ENCODE results near the gene TFF3. TPM values are rescaled to one million over a fixed set of nuclear protein-coding genes. Genes with fewer than 3 reads are reported as not detected.

TFF3 gene
- total and polyA plus RNA-seq, 2 of the 4 experiments (the other 2 are of a cell fraction), result not detected

DNA sequence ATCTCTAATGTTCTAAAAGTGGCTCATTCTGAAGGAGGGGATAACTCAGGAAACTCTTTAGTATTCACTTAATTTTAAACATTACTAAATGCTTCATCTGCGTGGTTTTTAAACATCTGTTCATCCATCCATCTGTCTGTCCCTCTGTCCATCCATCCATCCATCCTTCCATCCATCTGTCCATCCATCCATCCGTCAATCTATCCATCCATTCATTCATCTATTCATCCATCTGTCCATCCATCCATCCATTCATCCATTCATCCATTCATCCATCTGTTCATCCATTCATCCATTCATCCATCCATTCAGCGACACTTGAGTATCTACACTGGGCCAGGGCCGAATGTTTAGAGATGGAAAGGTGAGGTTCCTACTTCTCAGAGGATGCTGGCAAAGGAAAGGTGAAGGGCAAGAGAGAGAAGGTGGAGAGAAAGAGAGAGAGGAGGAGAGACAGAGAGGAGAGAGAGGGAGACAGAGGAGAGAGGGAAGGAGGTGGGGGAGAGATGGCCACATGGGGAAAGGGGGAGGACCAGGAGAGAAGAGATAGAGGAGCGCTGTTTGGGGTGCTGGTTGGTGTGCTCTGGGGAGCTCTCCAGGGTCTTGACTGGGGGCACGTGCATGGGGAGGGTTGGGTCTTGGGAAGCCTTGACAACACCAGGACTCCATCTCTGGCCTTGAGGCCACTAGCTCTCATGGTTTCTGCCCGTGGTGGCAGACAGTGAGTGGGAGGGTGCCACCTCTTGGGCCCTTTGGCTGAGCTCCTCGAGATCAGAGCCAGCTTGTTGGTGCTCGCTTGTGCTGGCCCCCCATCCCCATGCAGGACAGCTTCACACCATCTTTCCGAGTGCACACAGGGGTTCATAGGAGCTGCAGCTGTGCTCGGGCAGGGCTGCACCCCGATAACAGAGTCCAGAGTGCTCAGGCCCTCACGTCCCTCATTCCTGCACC is 50.7 kb downstream of the TFF3 start:
- no peaks in the 10 kb centered on the region for H3K79me1 ChIP-seq (ENCODE audit: low read depth in 1 of 2, low read length in 2 of 2)
- no peak overlapping the region for H3K4me3 ChIP-seq (ENCODE audit: insufficient read depth, low read depth, low read length)
- no peak overlapping the region for H3K27ac ChIP-seq (ENCODE audit: insufficient read depth, low read length)
- H3K9ac ChIP-seq (ENCODE audit: low read depth, low read length), result no peak overlapping the region
- DNase-seq, result no peak
- no peak overlapping the region for H2AFZ ChIP-seq (replicated peaks; ENCODE audit: low read length, poor library complexity)
- H3K9me3 ChIP-seq (ENCODE audit: control insufficient read depth, insufficient read depth, low read length), result no peaks in the 10 kb centered on the region
- 0 out of 2 replicates have a peak, but pooled peaks cover 11% of the 10 kb centered on the region for H3K9me1 ChIP-seq (ENCODE audit: insufficient read depth, low read length)
- no peaks in the 10 kb centered on the region for H3K36me3 ChIP-seq (ENCODE audit: control insufficient read depth, insufficient read depth, low read length)
- TF ChIP-seq NFE2L2 (IDR thresholded peaks at IDR 0.05; ENCODE audit: low read depth, low read length) (no peak), RFX5 (IDR thresholded peaks at IDR 0.05; ENCODE audit: low read depth, low read length) (no peak), FOS (IDR thresholded peaks at IDR 0.05; ENCODE audit: low read depth, low read length) (no peak)
- H2AK5ac ChIP-seq (ENCODE audit: low read depth, low read length), result no peak overlapping the region
- H3K27me3 ChIP-seq (ENCODE audit: control insufficient read depth, insufficient read depth, low read length), result peaks cover 12% of the 10 kb centered on the region; the same call in 1 of the 2 replicates
- whole genome bisulfite sequencing, 2 experiments (ENCODE audit: extremely low coverage in 2 of 2, insufficient read length in 1 of 2), result 69% methylated on average over 5 of the region's 13 CpGs; no CpG with 5 or more reads in 1 of the 2 experiments
- H3K14ac ChIP-seq (replicated peaks; ENCODE audit: low read depth, low read length), result no peak overlapping the region
- no TSS peak for BruUV-seq (replicated peaks)
- H3K4me2 ChIP-seq (ENCODE audit: low read depth, low read length), result no peak overlapping the region
- no peak overlapping the region for H4K8ac ChIP-seq (ENCODE audit: low read depth in 2 of 2, low read length in 2 of 2)
- no peak overlapping the region for H2AK9ac ChIP-seq (replicated peaks; ENCODE audit: low read depth, low read length, poor library complexity)
- H2BK20ac ChIP-seq (ENCODE audit: low read depth, low read length), result no peak overlapping the region
- no peak for ATAC-seq (ENCODE audit: low read depth)
- no peak overlapping the region for H3K56ac ChIP-seq (ENCODE audit: extremely low read depth, insufficient read depth, low read length)
- H4K5ac ChIP-seq (ENCODE audit: low read depth, low read length), result no peak overlapping the region
- peaks cover 21% of the 10 kb centered on the region; the same call in 1 of the 2 replicates for H3K4me1 ChIP-seq (ENCODE audit: control insufficient read depth, insufficient read depth, low read length)
- intact Hi-C loops (cut with micrococcal nuclease) (no loop called here), in situ Hi-C loops (cut with MboI; ENCODE audit: low sequenced_read_pairs) (no loop called here), dilution Hi-C loops (cut with HindIII; ENCODE audit: low sequenced_read_pairs, unreplicated experiment) (no loop called here)
- H2BK15ac ChIP-seq (ENCODE audit: low read depth, low read length), result no peak overlapping the region
- peaks cover 5% of the 10 kb centered on the region; the same call in 1 of the 2 replicates for H4K20me1 ChIP-seq (ENCODE audit: insufficient read depth, low read length)
- ChIA-PET CTCF (no interaction called here), POLR2A (ENCODE audit: unreplicated experiment) (no interaction called here)
- H2BK5ac ChIP-seq (ENCODE audit: low read depth, low read length, poor library complexity, severe bottlenecking), result no peak overlapping the region
- H3K18ac ChIP-seq (ENCODE audit: low read depth, low read length), result no peak overlapping the region
- no peak overlapping the region for H3K4ac ChIP-seq (ENCODE audit: low read depth, low read length)
- H2BK120ac ChIP-seq (ENCODE audit: low read depth, low read length), result no peak overlapping the region
- no peak overlapping the region for H4K91ac ChIP-seq (ENCODE audit: insufficient read depth, low read depth, low read length)
- no peak overlapping the region for H3K23ac ChIP-seq (ENCODE audit: low read depth, low read length)
